GM19240 (cell line): ENCODE measurements around the gene CAMK1D.

Source experiments
- DNase-seq: peaks from one replicate; pipeline ENCODE4 v3.0.0; 2011; ENCODE audit warnings: low spot score; ENCODE audit not compliant: insufficient read length

CAMK1D gene

DNA sequence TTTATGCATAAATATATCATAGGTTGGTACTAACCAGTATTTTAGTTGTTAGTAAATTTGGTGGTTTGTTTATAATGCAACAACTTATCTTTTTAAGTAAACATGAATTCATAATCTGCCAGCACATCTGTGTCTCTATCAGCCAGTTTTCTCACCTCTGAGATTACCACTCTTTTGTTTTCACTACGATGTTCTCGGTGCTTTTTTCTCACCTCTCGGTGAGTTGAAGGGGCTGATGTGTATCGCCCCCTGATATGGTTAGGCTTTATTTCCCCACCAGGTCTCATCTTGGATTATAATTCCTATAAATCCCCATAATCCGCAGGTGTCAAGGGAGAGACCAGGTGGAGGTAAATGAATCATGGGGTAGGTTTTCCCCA is 114.1 kb downstream of the CAMK1D start:
- DNase-seq: no peak

DNA sequence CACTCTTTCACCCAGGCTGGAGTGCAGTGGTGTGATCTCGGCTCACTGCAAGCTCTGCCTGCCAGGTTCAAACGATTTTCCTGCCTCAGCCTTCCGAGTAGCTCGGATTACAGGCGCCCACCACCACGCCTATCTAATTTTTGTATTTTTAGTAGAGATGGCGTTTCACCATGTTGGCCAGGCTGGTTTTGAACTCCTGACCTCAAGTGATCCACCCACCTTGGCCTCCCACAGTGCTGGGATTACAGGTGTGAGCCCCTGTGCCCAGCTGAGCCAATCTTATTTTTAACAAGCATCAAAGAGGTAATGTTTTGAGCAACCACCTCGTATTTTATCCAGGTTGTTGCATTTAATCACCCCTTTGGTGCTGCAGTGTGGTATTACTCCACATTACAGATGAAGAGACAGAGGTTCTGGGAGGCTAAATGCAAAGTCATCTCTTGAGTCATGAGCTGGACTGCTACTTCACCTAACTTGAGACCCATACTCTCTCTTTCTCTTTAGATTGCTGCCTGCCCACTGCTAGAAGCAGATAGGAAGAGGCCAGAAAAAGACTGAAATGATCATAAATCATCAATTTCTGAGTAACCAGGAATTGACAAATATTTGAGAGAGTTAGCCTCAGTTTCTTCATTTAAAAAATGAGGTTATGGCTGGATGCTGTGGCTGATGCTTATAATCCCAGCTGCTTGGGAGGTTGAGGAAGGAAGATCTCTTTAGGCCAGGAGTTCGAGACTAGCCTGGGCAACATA is 116.2 kb downstream of the CAMK1D start:
- no peak for DNase-seq

DNA sequence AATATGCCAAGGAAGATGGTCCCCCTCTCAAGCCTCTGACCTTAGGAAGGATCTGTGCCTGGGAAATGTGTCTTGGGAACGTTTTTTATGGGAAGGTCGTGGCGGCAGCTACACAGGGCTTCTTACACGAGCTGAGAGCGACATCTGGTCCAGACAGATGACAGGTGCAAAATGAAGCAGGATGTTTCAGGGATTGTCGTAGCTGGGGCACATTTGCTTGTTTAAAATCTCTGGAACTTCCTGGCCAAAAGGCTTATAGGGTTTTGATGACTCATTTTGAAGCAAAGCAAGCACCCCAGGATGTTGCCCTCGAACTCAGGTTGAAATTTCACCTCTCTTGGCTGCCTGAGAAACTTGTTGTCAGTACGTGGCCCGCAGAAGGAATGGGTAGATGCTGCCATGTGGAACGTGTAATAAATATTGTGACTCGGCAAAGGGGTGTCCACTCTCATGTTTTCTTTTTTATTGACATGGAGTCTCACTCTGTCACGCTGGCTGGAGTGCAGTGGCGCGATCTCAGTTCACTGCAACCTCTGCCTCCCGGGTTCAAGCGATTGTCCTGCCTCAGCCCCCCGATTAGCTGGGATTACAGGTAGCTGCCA is 117.5 kb downstream of the CAMK1D start:
- no peak for DNase-seq

DNA sequence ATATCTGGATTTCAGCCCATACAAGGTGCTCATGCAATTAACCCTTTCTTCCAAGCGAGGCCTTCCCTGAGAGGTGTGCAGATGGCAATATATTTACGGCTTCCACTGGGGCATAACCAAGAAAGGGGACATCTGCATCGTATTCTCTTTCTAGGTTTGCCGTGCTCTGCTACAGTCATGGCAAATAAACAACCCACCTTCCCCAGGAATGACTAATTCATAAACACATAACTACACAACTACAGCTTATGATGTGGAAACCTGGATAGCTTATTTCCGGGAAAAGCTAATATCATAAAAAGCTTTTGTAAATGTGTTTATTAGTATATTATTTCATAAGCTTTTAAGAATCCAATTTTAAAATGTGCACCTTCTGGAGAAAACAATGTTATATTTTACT is 120.0 kb downstream of the CAMK1D start:
- no peak for DNase-seq

DNA sequence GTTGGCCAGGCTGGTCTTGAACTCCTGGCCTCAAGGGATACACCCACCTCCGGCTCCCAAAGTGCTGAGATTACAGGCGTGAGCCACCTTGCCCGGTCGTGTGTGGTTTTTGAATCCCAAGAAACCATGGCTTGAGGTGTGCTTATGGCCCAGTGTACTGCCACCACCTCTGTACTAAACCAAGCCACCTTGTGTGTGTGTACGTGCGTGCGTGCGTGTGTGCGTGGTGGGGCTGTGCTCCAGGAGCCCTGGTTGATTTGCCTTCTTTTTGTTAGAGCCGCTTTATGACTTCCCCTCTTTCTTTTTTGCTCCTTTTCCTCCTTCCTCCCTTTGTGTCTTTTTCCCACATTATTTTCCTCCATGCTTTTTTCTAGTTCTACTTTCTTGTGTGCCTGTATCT is 121.4 kb downstream of the CAMK1D start:
- DNase-seq: no peak

DNA sequence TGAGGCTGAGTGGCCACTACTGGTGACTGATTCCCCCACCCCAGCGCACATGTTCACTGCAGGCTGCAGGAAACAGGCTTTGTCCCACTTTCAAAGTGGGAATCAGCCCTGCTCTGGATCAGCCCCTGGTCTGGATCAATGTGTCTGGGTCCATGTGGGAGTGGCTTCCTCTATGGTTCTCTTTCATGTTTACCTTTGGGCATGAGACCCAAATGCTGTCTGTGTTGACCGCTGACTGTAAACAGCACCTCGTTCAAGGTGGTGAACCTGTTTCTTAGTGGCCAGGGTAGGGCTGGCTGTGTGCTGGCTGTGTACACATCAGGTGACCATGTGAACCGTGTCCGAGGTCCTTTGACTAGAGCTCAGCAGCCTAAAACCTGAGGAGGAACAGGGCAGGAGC is 121.8 kb downstream of the CAMK1D start:
- no peak for DNase-seq

DNA sequence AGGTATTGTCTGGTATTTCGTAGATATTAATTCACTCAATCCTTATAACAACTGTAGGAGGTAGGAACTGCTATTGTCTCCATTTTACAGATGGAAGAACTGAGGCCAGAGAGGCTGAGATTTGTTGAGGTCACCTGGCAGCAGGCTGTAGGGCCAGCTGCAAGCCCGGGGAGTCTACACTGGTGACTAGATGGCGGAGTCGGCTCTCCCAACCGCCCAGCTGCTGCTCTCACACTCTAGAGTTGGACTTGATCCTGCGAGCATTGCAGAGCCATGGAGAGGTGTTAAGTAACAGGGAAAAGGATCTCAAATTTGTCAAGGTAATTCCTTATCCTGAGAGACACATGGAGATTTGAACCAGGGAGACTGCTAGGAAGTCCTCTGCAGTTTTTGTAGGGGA is 124.1 kb downstream of the CAMK1D start:
- no peak for DNase-seq

DNA sequence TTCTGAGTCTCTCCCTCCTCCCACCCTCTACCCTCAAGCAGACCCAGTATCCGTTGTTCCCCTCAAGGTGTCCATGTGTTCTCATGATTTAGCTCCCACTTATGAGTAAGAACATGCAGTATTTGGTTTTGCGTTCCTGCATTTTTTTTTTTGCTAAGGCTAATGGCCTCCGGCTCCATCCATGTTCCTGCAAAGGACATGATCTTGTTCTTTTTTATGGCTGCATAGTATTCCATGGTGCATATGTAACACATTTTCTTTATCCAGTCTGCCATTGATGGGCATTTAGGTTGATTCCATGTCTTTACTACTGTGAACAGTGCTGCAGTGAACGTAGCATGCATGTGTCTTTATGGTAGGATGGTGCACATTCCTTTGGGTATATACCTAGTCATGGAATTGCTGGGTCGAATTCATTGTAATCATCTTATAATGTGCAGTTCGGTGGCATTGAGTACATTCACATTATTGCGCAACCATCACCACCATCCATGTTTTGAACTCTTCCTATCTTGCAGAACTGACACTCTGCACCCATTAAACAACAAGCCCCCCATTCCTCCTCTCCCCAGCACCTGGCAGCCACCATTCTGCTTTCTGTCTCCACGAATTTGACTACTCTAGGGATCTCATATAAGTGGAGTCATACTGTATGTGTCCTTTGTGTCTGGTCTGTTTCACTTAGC is 125.5 kb downstream of the CAMK1D start:
- DNase-seq: no peak

DNA sequence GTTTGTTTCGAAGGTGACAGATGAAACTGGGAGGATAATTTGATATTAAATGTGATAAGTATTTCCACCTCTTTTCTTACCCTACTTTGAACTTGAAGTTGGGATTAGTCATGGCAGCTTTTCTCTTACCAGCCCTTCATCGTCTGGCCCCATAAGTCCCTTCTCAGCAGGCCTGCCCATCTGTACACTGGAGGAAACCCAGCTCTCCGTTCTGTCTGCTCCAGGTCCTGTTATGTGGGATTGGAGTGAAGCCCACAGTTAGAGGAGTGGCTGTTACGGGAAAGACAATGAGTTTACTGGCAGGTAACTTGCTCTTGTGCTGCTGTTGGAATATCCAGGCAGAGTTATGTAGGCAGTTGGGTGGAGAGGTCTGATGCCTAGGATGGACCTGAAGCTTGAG is 127.3 kb downstream of the CAMK1D start:
- DNase-seq: no peak

DNA sequence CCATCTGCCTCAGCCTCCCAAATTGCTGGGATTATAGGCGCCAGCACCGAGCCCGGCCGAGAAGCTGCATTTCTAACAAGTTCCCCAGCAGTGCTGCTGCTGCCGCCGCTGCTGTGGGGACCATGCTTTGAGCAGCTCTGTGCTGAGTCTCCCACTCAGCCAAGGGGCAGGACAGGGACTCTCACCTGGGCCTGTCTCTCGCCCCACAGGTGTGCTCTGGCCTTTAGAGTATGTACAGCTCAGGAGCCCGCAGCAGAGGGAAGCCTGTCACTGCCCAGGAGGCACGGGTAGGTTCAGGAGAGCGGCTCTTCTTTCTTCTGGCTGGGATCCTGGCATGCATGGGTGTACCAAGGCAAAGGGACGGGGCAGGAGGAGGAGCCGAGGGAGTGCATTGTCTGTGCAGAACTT is 130.1 kb downstream of the CAMK1D start:
- no peak for DNase-seq

DNA sequence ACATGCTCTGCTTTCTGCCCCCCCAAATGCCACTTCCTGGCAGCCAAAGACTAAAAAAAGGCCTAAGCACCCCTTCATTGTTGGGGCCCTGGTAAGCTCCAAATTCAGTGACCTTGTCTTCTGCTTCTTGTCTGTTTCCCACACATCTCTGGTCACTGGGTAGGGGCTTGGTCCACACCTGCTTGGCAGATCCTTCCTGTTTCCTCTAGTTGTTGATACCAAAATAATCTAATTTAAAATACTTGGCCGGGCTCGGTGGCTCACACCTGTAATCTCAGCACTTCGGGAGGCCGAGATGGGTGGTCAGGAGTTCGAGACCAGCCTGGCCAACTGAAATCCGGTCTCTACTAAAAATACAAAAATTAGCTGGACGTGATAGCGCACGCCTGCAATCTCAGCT is 130.6 kb downstream of the CAMK1D start:
- no peak for DNase-seq

DNA sequence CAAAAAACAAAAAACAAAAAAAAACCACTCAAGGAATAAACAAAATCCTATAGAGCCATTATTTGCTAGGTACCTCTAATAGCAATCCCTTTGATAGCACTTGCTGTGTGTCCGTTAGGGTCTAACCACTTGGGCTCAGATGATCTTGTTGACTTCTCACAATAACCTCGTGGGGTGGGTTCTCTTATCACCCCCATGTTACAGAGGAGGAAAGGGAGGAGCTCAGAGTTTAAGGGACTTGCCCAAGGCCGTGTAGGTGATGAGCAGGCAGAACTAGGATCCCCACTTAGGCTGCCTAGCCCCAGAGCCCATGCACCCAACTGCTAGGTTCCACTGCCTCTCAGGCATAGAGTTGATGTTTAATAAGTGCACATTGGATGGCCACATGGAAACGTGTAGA is 131.1 kb downstream of the CAMK1D start:
- no peak for DNase-seq

DNA sequence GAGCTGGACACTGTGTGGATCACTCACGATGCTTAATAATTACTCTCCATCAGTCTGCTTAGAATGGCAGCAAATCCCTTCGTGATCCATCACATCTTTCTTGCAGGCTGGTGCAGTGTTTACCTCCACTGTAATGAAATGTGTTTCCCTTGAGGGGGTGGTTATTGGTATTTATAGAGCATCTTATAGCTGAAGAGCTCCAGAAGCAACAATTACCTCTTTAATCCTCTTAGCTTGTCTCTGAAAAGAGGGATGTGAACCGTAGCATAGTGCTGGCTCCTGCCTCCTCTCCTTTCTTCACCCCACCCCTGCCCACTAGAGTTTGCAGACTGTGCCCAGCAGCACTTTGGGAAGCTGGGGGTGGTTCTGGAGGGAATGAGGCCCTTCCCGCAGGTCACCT is 132.6 kb downstream of the CAMK1D start:
- DNase-seq: no peak

DNA sequence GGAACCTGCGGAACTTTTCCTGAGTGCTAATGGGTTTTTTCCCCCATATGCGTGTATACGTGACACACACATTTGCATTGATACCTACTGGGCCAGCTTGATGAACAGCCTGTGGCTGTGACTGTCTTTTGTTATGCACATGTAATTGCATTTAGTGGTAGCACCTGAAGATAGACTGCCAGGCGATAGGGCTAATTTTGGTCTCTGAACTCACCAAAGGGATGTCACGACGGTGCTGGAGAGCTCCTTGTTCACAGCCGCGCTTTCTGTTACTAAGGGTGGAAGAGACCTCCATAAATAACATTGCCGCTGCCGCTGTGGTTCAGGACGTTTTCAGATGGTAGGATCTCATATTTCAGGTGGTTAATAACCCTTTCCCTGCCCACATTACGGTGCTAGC is 133.2 kb downstream of the CAMK1D start:
- no peak for DNase-seq

DNA sequence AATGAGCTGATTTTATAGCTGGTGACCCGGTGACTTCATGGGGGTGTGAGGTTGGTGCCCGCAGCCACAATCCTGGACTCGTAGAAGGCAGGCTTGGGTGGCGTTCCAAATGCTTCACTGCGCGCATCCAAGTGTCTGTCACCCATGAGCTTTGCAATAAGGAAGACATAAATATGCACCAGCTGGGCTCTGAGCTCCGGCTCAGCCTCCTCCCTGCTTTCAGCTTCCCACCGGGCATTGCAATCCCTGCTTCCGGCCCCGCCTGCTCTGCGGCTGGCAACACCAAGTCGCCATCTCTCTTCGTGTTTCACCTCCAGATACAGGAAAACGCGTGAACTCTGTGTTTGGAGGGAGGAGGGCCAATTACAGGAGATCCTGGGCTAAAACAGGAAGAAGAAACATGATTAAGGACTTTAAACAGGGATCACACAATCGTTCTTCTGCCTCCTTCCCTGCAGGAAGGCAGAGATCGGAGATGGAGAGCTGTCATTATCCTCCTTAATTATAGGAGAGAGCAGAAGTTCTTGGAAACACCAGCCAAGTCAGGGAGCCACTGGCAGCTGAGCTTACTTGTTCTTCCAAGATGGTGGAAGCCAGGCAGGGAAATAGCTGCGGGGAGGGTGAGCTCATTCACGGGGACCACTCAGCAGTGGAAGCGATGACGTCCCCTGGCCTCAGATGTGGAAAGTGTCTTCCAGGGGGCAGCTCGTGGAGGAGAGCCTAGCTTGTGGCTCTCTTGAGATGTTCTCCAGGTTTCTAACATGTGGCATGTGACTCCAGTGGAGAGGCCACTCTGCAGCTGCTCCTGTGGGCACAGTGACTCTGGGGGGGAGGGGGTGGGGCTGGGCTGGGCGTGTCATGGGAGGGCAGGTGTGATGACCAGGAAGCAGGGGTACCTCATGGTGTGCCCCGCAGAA is 134.9 kb downstream of the CAMK1D start:
- peak; percentile 32 for DNase-seq

DNA sequence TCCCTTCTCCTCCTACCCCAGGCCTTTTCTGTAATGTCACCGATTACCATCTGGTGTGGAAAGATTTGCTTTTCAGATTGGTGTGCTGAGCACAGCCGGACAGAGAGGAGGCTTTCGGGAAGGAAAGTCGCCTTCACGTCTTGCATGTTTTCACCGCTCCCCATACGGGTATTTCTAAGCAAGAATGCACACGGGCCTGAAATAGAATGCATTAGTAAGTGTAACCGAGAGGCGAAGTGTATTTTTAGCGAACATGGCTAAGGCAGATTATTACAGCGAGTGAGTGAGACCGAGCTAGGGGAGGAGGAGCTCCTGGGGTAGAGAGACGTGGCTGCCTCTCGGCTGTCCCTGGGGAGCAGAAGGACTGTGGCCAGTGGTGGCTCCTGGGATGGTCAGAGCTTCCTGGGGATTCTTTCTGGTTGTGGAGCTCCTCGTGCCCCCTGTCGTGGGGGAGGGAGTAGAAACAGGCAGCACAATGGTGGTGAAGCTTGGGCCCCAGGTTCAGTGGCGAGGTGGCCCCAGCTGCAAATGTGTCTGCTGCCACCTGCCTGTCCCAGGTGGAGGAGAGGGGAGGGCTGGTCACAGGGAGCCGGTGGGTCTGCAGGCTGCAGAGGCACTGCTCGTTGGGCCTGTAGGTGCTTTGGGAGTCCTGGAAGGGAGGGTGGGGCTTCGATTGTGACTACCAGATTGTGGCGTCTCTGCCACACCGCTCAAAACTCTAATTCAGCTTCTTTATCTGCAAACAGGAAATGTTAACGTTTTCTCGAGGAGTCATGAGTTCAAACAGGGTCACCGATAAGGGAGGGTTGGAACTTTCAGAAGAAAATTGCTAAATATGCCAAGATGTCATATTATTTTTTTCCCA is 135.8 kb downstream of the CAMK1D start:
- DNase-seq: peak; percentile 57

DNA sequence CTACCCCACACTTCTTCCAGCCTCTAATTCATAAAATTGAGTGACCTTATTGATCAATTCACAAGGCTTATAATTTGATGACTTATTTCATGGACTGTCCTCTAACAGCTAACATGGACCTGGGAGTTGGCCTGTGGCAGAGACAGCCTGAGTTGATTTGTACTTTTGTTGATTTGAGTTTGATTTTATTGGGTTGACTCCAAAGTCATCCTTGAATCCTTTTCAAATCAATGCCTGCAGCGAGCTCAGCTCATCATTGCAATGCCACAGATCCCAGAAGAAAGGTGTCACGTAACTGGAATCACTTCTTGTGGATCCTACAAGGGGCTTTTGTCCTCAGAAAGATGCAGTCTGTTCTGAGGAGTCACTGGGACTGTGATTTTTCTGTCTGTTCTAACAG is 138.0 kb downstream of the CAMK1D start:
- DNase-seq: no peak

DNA sequence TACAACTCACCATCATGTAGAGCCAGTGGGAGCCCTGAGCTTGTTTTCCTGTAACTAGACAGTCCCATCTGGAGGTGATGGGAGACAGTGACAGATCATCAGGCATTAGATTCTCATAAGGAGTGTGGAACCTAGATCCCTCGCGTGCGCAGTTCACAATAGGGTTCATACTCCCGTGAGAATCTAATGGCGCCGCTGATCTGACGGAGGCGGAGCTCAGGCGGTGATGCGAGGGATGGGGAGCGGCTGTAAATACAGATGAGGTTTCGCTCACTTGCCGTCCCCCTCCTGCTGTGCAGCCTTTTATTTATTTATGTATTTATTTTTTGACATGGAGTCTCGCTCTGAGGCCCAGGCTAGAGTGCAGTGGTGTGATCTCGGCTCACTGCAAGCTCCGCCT is 139.3 kb downstream of the CAMK1D start:
- DNase-seq: no peak

DNA sequence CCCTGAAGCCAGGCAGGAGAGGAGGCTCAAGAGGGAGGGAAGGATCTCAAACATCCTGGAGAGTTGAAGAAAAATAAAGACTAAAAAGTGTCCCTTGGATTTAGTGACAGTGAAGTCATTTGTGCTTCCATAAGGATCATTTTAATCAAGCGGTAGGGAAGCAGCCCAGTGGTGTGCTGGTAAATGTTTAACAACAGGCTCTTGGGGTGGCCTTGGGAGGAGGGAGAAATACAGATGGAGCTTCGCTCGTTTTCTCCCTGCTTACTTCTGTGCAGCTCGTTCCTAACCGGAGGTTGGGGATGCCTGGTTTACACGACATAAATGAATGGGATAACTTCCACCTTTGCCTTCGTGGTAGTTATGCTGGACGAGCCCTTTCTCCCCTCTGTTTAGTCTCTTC is 140.0 kb downstream of the CAMK1D start:
- no peak for DNase-seq

DNA sequence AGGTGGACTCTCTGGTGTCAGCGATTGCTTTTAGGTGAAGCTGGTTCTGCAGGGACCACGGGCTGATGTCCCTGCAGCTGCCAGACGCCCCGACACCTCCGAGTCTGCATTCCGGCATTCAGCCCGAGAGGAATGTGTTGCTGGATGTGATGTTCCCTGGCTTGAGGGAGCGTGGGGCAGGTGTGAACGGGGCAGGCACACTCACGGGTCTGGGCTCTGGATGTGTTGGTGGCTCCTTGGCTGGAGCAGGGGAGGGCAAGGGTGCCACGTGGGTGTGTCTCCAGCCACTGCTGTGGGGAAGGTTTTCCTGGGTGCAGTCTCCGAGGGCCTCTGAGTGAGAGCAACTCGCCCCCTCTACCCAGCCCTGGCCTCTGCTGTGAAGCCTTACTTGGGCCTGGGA is 140.5 kb downstream of the CAMK1D start:
- DNase-seq: no peak

DNA sequence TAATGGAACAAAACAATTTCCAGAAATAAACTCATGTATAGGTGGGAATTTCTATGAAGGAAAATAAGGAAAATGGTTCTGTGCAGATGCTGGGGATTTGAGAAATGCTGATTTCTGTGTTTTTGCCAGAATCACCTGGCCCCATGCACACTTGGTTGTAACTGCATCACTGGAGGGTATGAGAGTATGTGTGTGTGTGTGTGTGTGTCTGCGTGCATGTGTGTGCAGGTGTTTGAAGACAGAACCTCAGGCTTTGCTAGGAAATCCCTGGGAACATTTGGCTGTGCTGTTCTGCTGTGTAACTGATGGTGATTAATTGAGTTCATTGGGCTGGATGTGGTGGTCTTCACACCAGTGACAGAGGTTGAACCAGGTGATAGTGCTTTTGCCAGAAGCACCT is 141.6 kb downstream of the CAMK1D start:
- DNase-seq: no peak
